Glomerular visceral epithelial cell (primary cell): ENCODE measurements around the gene POLR2J3.
"Not testable (repeated sequence)": the region's sequence is repeated elsewhere in the genome, so short reads cannot be mapped to it uniquely, and the experiment has no call there.

ENCODE experiments used
- DNase-seq: peaks from one replicate; pipeline ENCODE4 v3.0.0-alpha.2; 2016; ENCODE audit errors: extremely low spot score

POLR2J3 gene

GRCh38 chr7:102520797-102521196, 51.6 kb downstream of the POLR2J3 start:
- DNase-seq = not testable (repeated sequence)

- peak; percentile 20 for DNase-seq
Measured at GRCh38 chr7:102517550-102518147, 54.7 kb downstream of the POLR2J3 start, which contains the start of gene RASA4B. Gene RASA4B (minus strand): TSS chr7:102517777. CDS start chr7:102517710, 67 bp downstream.
